GM23338 (cell line): ENCODE results near the gene PLD5.

Source experiments
- CREB1 ChIP-seq: fragments of 250-450 bp; sonication (Bioruptor Pico); IDR thresholded peaks from 2 replicates; pipeline ENCODE4 v1.5.0; 2020; ENCODE audit warnings: low read depth, mild to moderate bottlenecking, moderate library complexity
- CTCF ChIP-seq, 2 experiments: fragments of 200-600 bp in 1 of 2; sonication (generic) in 1 of 2; conservative IDR thresholded peaks; 2 replicates each; pipeline versions ENCODE4 v1.5.1 to v1.6.1; 2016 to 2017; ENCODE audit warnings: antibody characterized with exemption in 2 of 2, low read depth in 2 of 2, mild to moderate bottlenecking in 2 of 2, moderate library complexity in 1 of 2
- EZH2phosphoT487 ChIP-seq: fragments of 200-600 bp; sonication (generic); IDR thresholded peaks from one replicate; pipeline ENCODE4 v1.8.1; 2018; ENCODE audit warnings: antibody characterized with exemption; ENCODE audit not compliant: unreplicated experiment
- JUNB ChIP-seq: IDR thresholded peaks from one replicate; pipeline ENCODE4 v1.6.1; 2016; ENCODE audit warnings: antibody characterized with exemption; ENCODE audit not compliant: unreplicated experiment

DNA sequence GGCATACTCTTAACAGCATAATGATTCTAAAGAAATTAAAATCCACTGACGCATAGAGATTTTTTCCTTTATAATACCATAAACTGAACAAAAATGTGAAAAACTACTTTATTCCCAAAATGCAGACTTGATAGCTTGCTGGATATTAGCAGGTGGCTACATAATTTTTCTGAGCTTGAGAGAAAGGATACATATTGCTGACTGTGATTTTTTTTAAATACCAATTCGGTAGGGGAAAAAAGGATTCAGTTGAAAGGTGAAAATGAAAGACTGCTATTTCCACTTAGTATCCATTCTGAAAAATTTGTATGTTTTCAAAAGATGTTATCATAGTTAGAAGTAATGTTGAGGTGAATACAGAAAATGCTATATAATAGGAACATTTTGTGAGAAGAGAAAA lies 435.6 kb downstream of the PLD5 start:
- TF ChIP-seq CTCF (conservative IDR thresholded peaks at IDR 0.05; ENCODE audit: low read depth in 2 of 2) = no peak
- TF ChIP-seq CREB1 (CRISPR knock-in tag) = no peak
- no peak for TF ChIP-seq JUNB
- no peak for TF ChIP-seq EZH2phosphoT487
